Choroid plexus epithelial cell (primary cell): ENCODE measurements around the gene ABTB1.

Source experiments
- DNase-seq: peaks from one replicate; pipeline ENCODE4 v3.0.0-alpha.2; 2010; ENCODE audit warnings: low read depth
- H3K4me3 ChIP-seq: 2 replicates; pipeline ENCODE4 v1.5.1; 2011; ENCODE audit warnings: low read depth, mild to moderate bottlenecking, control low read depth, low read length, moderate library complexity
- CTCF ChIP-seq: conservative IDR thresholded peaks from 2 replicates; pipeline ENCODE4 v1.5.1; 2011; ENCODE audit warnings: low read depth, mild to moderate bottlenecking, control low read depth, inconsistent platforms, low read length, moderate library complexity

The ABTB1 gene

GRCh38 chr3:127707851-127708411 lies 35.2 kb downstream of the ABTB1 start:
- DNase-seq = peak; percentile 48
- no peak overlapping the region for H3K4me3 ChIP-seq
- no peak for TF ChIP-seq CTCF

DNA sequence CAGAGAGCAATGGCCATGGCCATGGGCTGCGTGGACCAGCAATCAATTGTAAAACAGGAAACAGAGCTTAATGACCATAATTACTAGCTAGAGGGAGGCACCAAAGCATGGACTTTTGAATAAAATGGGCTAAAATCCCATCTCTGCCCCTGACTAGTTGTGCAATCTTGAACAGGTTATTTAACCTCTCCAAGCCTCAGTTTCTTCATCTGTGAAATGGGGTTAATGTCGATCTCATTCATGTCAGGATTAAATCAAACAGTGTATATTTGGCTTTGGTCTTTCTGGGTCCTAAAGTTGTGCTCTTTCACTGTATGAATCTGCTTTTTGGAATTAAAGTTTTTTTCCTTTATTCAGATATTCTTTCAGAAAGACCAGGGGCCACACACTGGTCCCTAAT lies 36.1 kb downstream of the ABTB1 start:
- TF ChIP-seq CTCF = no peak
- no peak for DNase-seq
- H3K4me3 ChIP-seq = no peak overlapping the region

DNA sequence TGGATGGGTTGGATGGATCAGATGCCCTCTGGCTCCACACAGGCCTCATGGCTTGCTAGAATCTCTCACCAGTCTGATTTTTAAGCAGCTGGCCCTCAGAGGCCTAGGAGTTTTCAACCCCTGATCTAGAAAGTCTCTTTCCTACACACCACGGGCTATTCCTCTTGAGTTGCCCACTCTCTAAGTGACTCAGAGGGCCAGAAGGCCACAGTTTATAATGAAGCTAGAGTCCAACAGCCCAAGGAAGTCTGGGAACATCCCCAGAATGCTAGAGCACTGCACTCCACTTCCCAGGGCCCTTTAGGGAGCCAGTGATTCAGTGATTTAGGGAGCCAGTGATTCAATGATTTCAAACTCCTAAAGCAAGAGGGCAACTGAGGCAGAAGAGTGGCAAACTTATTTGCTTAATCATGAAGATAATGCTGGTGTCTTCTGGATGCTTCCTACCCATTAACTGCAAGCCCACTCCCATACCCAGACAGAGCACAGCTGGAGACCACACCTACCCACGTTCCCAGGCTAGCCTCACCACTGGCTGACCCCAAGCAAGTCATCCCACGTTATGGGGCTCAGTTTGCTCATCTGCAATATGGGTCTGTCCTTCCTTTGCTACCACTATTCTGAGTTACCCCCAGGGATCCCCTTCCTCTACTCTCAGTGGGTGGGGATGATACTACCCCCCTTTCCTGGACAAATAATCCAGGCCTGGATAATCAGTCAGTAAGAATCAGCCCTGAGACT lies 36.7 kb downstream of the ABTB1 start:
- H3K4me3 ChIP-seq = no peak overlapping the region
- peak; percentile 19 for DNase-seq
- TF ChIP-seq CTCF = no peak

DNA sequence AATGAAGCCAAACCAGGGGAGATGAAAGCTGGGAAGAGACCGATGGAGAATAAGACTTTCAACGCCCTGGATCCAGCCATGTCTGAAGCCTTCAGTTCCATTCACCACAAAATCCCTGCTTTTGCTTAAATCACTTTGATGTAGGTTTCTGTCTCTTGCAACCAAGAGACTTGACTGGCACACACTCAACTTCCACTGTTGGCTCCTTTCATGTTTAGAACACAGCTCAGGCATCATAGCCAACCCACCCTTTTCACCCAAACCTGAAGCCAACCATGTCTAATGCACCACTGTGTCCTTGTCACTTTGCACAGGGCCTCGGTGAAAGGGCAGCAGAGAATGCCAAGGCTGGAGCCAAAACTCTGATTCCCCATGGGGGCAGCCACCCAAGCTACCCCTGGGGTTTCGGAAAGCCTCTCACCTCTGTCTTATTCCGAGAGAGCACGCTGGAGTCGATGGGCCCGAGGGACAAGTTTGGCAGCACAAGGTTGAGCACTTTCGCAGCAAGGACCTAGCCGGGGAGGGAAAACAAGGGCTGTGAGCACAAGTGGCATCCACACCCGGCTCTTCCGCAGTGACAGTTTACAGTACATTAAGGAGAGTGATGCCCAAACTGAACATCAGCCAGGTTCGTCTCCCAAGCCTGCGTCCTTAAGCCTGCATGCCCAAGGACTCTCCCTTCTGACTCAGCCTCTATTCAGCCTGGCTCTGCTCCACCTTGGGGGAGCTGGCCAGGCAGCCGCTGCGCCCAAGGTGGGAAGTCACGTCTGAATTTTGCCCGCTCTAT lies 37.6 kb downstream of the ABTB1 start:
- H3K4me3 ChIP-seq = no peak overlapping the region
- TF ChIP-seq CTCF = no peak
- DNase-seq = no peak

DNA sequence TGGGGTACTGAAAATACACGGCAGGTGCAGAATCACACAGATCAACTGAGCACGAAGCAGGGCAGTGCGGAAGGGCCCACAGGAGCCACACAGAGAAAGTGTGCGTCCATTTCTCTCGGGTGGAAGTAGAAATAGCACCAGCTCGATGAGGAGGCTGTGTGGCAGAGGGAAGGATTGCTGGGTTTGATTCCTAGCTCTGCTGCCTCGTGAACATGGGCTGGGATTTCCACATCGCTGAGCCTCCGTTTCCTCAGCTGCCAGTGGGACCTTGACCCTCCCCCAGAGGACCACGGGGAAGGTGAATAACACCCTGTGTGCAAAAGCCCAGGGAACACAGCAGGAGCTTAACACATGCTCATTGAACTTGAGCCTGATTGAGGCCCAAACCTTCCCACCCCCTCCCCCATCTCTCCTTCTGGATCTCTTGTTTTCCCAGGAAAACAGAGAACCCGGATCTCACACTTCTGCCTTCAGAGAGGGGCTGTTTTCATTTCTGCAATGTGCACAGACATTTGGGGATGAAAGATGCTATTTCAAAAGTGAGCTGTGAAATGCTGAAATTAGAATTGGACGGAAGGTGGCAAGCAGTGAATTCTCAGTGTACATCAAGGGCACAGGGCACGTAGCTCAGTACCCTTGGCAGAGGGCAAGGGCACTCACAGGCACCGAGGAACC lies 38.4 kb downstream of the ABTB1 start:
- no peak for DNase-seq
- no peak for TF ChIP-seq CTCF
- no peak overlapping the region for H3K4me3 ChIP-seq

- no peak for TF ChIP-seq CTCF
- no peak overlapping the region for H3K4me3 ChIP-seq
- DNase-seq = no peak
Measured at GRCh38 chr3:127711896-127712295, 39.1 kb downstream of the ABTB1 start.
